Measurements from ENCODE around the gene CEP295NL. TPM values are rescaled to one million over a fixed set of nuclear protein-coding genes. Genes with fewer than 3 reads are reported as not detected.

CEP295NL gene
- total RNA-seq, 1 experiment from 2014 or later, result 1.9 TPM

GRCh38 chr17:78917451-78918275 lies 14.7 kb upstream of the CEP295NL start:
- Histone ChIP-seq H3K4me1 (ENCODE audit: control insufficient read depth in 1 of 2, insufficient read depth in 2 of 2, low read length in 2 of 2) (peaks cover 15 to 44% of the 10 kb centered on the region in 2 experiments), H3K9me2 (ENCODE audit: insufficient read depth) (no peaks in the 10 kb centered on the region), H3K4me3 (replicated peaks in 1 of 2; ENCODE audit: low read depth in 1 of 2, low read length in 2 of 2) (no peak overlapping the region), H4K20me1 (ENCODE audit: insufficient read depth) (no peaks in the 10 kb centered on the region), H3K27ac (ENCODE audit: low read depth, low read length) (no peak overlapping the region), H3K27me3 (ENCODE audit: insufficient read depth, low read length) (no peaks in the 10 kb centered on the region), H3K9me3 (ENCODE audit: control insufficient read depth in 1 of 2, insufficient read depth in 1 of 2, low read depth in 1 of 2, low read length in 2 of 2) (no peaks in the 10 kb centered on the region), H3K4me2 (ENCODE audit: low read length) (no peak overlapping the region), H3K9ac (ENCODE audit: low read length) (no peak overlapping the region), H2AFZ (ENCODE audit: low read depth, low read length, poor library complexity, severe bottlenecking) (no peak overlapping the region), H3K79me2 (ENCODE audit: insufficient read depth, low read length) (peaks cover 50% of the 10 kb centered on the region; the same call in 1 of the 2 replicates), H3K36me3 (ENCODE audit: control insufficient read depth in 1 of 2, insufficient read depth in 2 of 2, low read length in 2 of 2) (peaks cover 0 to 5% of the 10 kb centered on the region in 2 experiments; a peak in 2 of 4 replicates)
- CTCF ChIA-PET, result no interaction called here
- RAD21 ChIA-PET (ENCODE audit: low non-redundant PET in 1 of 2, low total read pairs in 2 of 2, uncharacterized antibody in 2 of 2, unreplicated experiment in 2 of 2), result no interaction called here
- intact Hi-C loops (cut with micrococcal nuclease), result no loop called here
- no peak for ATAC-seq
- TF ChIP-seq RAD21 (IDR thresholded peaks at IDR 0.05; ENCODE audit: low read depth), result no peak
- no peak for TF ChIP-seq POLR2A (IDR thresholded peaks at IDR 0.05; ENCODE audit: borderline replicate concordance, extremely low read depth, insufficient read depth, insufficient read length)
- TF ChIP-seq ELF1 (IDR thresholded peaks at IDR 0.05; ENCODE audit: borderline replicate concordance, low read depth), result no peak
- no peak for TF ChIP-seq ZFX (IDR thresholded peaks at IDR 0.05)
- TF ChIP-seq, protein P1, sequence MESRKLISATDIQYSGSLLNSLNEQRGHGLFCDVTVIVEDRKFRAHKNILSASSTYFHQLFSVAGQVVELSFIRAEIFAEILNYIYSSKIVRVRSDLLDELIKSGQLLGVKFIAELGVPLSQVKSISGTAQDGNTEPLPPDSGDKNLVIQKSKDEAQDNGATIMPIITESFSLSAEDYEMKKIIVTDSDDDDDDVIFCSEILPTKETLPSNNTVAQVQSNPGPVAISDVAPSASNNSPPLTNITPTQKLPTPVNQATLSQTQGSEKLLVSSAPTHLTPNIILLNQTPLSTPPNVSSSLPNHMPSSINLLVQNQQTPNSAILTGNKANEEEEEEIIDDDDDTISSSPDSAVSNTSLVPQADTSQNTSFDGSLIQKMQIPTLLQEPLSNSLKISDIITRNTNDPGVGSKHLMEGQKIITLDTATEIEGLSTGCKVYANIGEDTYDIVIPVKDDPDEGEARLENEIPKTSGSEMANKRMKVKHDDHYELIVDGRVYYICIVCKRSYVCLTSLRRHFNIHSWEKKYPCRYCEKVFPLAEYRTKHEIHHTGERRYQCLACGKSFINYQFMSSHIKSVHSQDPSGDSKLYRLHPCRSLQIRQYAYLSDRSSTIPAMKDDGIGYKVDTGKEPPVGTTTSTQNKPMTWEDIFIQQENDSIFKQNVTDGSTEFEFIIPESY (IDR thresholded peaks at IDR 0.05; ENCODE audit: extremely low read depth, insufficient replicate concordance, low read length), result no peak
- peak; percentile 67 for TF ChIP-seq TCF7L2 (IDR thresholded peaks at IDR 0.05; ENCODE audit: borderline replicate concordance, extremely low read depth, insufficient read depth, insufficient read length)
- POLR2A ChIA-PET, result interaction anchor here (1.1 kb wide), 1 partner anchor 11 kb away, joined by 3 read pairs; no protein-coding TSS in a partner anchor
- DNase-seq (ENCODE audit: low read depth, low spot score), result no peak
- no TSS peak for BruUV-seq (replicated peaks)

All from HCT116 (cell line).